ENCODE measurements around the gene NFYB.
"Not testable (repeated sequence)": the region's sequence is repeated elsewhere in the genome, so short reads cannot be mapped to it uniquely, and the experiment has no call there.

NFYB gene

GRCh38 chr12:104142543-104142942, 4.5 kb upstream of the NFYB start:
- H3K27me3 Mint-ChIP-seq: no peaks in the 10 kb centered on the region
- no peak overlapping the region for H3K27ac Mint-ChIP-seq
- no peaks in the 10 kb centered on the region for H3K36me3 Mint-ChIP-seq
- H3K9me3 Mint-ChIP-seq (ENCODE audit: low read depth): no peaks in the 10 kb centered on the region
- H3K4me1 Mint-ChIP-seq (ENCODE audit: low read depth): peaks cover 6% of the 10 kb centered on the region
- H3K4me3 Mint-ChIP-seq: no peak overlapping the region

- H3K4me3 Mint-ChIP-seq: peak overlapping the region; percentile 51
- H3K36me3 Mint-ChIP-seq: no peaks in the 10 kb centered on the region
- H3K27me3 Mint-ChIP-seq: no peaks in the 10 kb centered on the region
- H3K27ac Mint-ChIP-seq: peak overlapping the region; percentile 31
- peaks cover 20% of the 10 kb centered on the region for H3K4me1 Mint-ChIP-seq (ENCODE audit: low read depth)
- H3K9me3 Mint-ChIP-seq (ENCODE audit: low read depth): no peaks in the 10 kb centered on the region
Observed at GRCh38 chr12:104138797-104139152, 765 bp upstream of the NFYB start.

- Mint-ChIP-seq H3K4me1 (ENCODE audit: low read depth) (peaks cover 29% of the 10 kb centered on the region), H3K9me3 (ENCODE audit: low read depth) (no peaks in the 10 kb centered on the region), H3K27me3 (no peaks in the 10 kb centered on the region), H3K4me3 (peak overlapping the region; percentile 94), H3K36me3 (peaks cover 5% of the 10 kb centered on the region), H3K27ac (peak overlapping the region; percentile 94)
Observed at GRCh38 chr12:104137001-104137901, 759 bp downstream of the NFYB start.

- H3K4me3 Mint-ChIP-seq: peak overlapping the region; percentile 94
- H3K4me1 Mint-ChIP-seq (ENCODE audit: low read depth): peaks cover 33% of the 10 kb centered on the region
- H3K27me3 Mint-ChIP-seq: no peaks in the 10 kb centered on the region
- H3K27ac Mint-ChIP-seq: peak overlapping the region; percentile 94
- H3K36me3 Mint-ChIP-seq: peaks cover 7% of the 10 kb centered on the region
- H3K9me3 Mint-ChIP-seq (ENCODE audit: low read depth): no peaks in the 10 kb centered on the region
Observed at GRCh38 chr12:104136577-104136976, 1.4 kb downstream of the NFYB start.

GRCh38 chr12:104134882-104135281, 3.1 kb downstream of the NFYB start:
- Mint-ChIP-seq H3K27me3 (no peaks in the 10 kb centered on the region), H3K36me3 (peaks cover 7% of the 10 kb centered on the region)

GRCh38 chr12:104133866-104134265, 4.1 kb downstream of the NFYB start:
- Mint-ChIP-seq H3K4me3 (no peak overlapping the region), H3K27me3 (no peaks in the 10 kb centered on the region), H3K9me3 (ENCODE audit: low read depth) (no peaks in the 10 kb centered on the region), H3K36me3 (peaks cover 7% of the 10 kb centered on the region), H3K4me1 (ENCODE audit: low read depth) (peaks cover 45% of the 10 kb centered on the region), H3K27ac (no peak overlapping the region)

More at GRCh38 chr12:104134882-104135281, 3.1 kb downstream of the NFYB start:
- no peak overlapping the region for H3K27ac Mint-ChIP-seq
- peaks cover 43% of the 10 kb centered on the region for H3K4me1 Mint-ChIP-seq (ENCODE audit: low read depth)
- no peaks in the 10 kb centered on the region for H3K9me3 Mint-ChIP-seq (ENCODE audit: low read depth)
- H3K4me3 Mint-ChIP-seq: no peak overlapping the region

- no peaks in the 10 kb centered on the region for H3K27me3 Mint-ChIP-seq
- H3K4me1 Mint-ChIP-seq (ENCODE audit: low read depth): peaks cover 42% of the 10 kb centered on the region
- no peaks in the 10 kb centered on the region for H3K9me3 Mint-ChIP-seq (ENCODE audit: low read depth)
- peaks cover 7% of the 10 kb centered on the region for H3K36me3 Mint-ChIP-seq
- H3K4me3 Mint-ChIP-seq: no peak overlapping the region
- H3K27ac Mint-ChIP-seq: no peak overlapping the region
Observed at GRCh38 chr12:104133321-104133720, 4.7 kb downstream of the NFYB start.

- no peaks in the 10 kb centered on the region for H3K9me3 Mint-ChIP-seq (ENCODE audit: low read depth)
- H3K27me3 Mint-ChIP-seq: no peaks in the 10 kb centered on the region
- H3K4me1 Mint-ChIP-seq (ENCODE audit: low read depth): peaks cover 42% of the 10 kb centered on the region
- H3K4me3 Mint-ChIP-seq: no peak overlapping the region
- no peak overlapping the region for H3K27ac Mint-ChIP-seq
- peaks cover 7% of the 10 kb centered on the region for H3K36me3 Mint-ChIP-seq
Observed at GRCh38 chr12:104132351-104132956, 5.6 kb downstream of the NFYB start.

- no peaks in the 10 kb centered on the region for H3K9me3 Mint-ChIP-seq (ENCODE audit: low read depth)
- H3K4me1 Mint-ChIP-seq (ENCODE audit: low read depth): peaks cover 36% of the 10 kb centered on the region
- peaks cover 7% of the 10 kb centered on the region for H3K36me3 Mint-ChIP-seq
- no peak overlapping the region for H3K27ac Mint-ChIP-seq
- no peak overlapping the region for H3K4me3 Mint-ChIP-seq
- no peaks in the 10 kb centered on the region for H3K27me3 Mint-ChIP-seq
Observed at GRCh38 chr12:104131609-104132008, 6.4 kb downstream of the NFYB start.

GRCh38 chr12:104130760-104131159, 7.2 kb downstream of the NFYB start:
- Mint-ChIP-seq H3K9me3 (ENCODE audit: low read depth) (no peaks in the 10 kb centered on the region), H3K27me3 (no peaks in the 10 kb centered on the region), H3K4me3 (no peak overlapping the region), H3K4me1 (ENCODE audit: low read depth) (peaks cover 29% of the 10 kb centered on the region), H3K27ac (no peak overlapping the region), H3K36me3 (peaks cover 11% of the 10 kb centered on the region)

GRCh38 chr12:104126548-104126947, 11.5 kb downstream of the NFYB start:
- peaks cover 7% of the 10 kb centered on the region for H3K36me3 Mint-ChIP-seq
- H3K27ac Mint-ChIP-seq: no peak overlapping the region

GRCh38 chr12:104122298-104122697, 15.7 kb downstream of the NFYB start:
- Mint-ChIP-seq H3K36me3 (peaks cover 15% of the 10 kb centered on the region), H3K9me3 (ENCODE audit: low read depth) (no peaks in the 10 kb centered on the region), H3K4me1 (ENCODE audit: low read depth) (peaks cover 1% of the 10 kb centered on the region), H3K4me3 (no peak overlapping the region), H3K27ac (no peak overlapping the region), H3K27me3 (no peaks in the 10 kb centered on the region)

More at GRCh38 chr12:104126548-104126947, 11.5 kb downstream of the NFYB start:
- Mint-ChIP-seq H3K4me3 (no peak overlapping the region), H3K4me1 (ENCODE audit: low read depth) (peaks cover 16% of the 10 kb centered on the region), H3K27me3 (no peaks in the 10 kb centered on the region), H3K9me3 (ENCODE audit: low read depth) (no peaks in the 10 kb centered on the region)

- Mint-ChIP-seq H3K27me3 (no peaks in the 10 kb centered on the region), H3K4me3 (no peak overlapping the region), H3K9me3 (ENCODE audit: low read depth) (no peaks in the 10 kb centered on the region), H3K4me1 (ENCODE audit: low read depth) (peaks cover 1% of the 10 kb centered on the region), H3K27ac (no peak overlapping the region), H3K36me3 (peaks cover 11% of the 10 kb centered on the region)
Observed at GRCh38 chr12:104121001-104121400, 17.0 kb downstream of the NFYB start.

GRCh38 chr12:104115587-104115975, 22.4 kb downstream of the NFYB start:
- peak overlapping the region; percentile 36 for H3K27ac Mint-ChIP-seq
- H3K27me3 Mint-ChIP-seq: no peaks in the 10 kb centered on the region
- no peak overlapping the region for H3K4me3 Mint-ChIP-seq
- peaks cover 4% of the 10 kb centered on the region for H3K36me3 Mint-ChIP-seq
- H3K9me3 Mint-ChIP-seq (ENCODE audit: low read depth): no peaks in the 10 kb centered on the region
- H3K4me1 Mint-ChIP-seq (ENCODE audit: low read depth): peaks cover 2% of the 10 kb centered on the region

GRCh38 chr12:104114834-104115586, 23.0 kb downstream of the NFYB start:
- H3K4me1 Mint-ChIP-seq (ENCODE audit: low read depth); H3K36me3 Mint-ChIP-seq; H3K27me3 Mint-ChIP-seq; H3K9me3 Mint-ChIP-seq (ENCODE audit: low read depth); H3K27ac Mint-ChIP-seq; H3K4me3 Mint-ChIP-seq: not testable (repeated sequence)

All from activated naive CD8-positive, alpha-beta T cell (primary cell).